ENCODE data around the gene DAND5.
"Not testable (repeated sequence)": the region's sequence is repeated elsewhere in the genome, so short reads cannot be mapped to it uniquely, and the experiment has no call there.

DAND5 gene

GRCh38 chr19:12949363-12950283 lies 19.8 kb upstream of the DAND5 start:
- Histone ChIP-seq H3K27ac (ENCODE audit: low read length) (no peak overlapping the region), H3K4me1 (ENCODE audit: insufficient read depth, low read length) (peaks cover 56% of the 10 kb centered on the region), H3K79me2 (ENCODE audit: insufficient read depth, low read length) (peaks cover 82% of the 10 kb centered on the region), H3K9ac (ENCODE audit: low read depth, low read length) (no peak overlapping the region), H3K4me2 (ENCODE audit: insufficient read depth, low read length) (no peak overlapping the region), H4K20me1 (ENCODE audit: insufficient read depth, low read length) (peaks cover 47% of the 10 kb centered on the region), H3K27me3 (ENCODE audit: insufficient read depth, low read length, poor library complexity) (no peaks in the 10 kb centered on the region), H3K4me3 (ENCODE audit: low read depth in 1 of 2, low read length in 2 of 2) (no peak overlapping the region), H3K9me3 (ENCODE audit: insufficient read depth, low read length, severe bottlenecking) (no peaks in the 10 kb centered on the region), H2AFZ (ENCODE audit: low read depth, low read length) (no peak overlapping the region), H3K36me3 (ENCODE audit: insufficient read depth, low read length) (peaks cover 87% of the 10 kb centered on the region)
- DNase-seq = no peak
- TF ChIP-seq CTCF (IDR thresholded peaks at IDR 0.05; ENCODE audit: borderline replicate concordance, extremely low read depth, low read length, poor library complexity, severe bottlenecking) (no peak), EZH2 (IDR thresholded peaks at IDR 0.05; ENCODE audit: borderline replicate concordance, low read depth, low read length, severe bottlenecking) (no peak)
- ATAC-seq (ENCODE audit: insufficient read depth, low read depth) = no peak

DNA sequence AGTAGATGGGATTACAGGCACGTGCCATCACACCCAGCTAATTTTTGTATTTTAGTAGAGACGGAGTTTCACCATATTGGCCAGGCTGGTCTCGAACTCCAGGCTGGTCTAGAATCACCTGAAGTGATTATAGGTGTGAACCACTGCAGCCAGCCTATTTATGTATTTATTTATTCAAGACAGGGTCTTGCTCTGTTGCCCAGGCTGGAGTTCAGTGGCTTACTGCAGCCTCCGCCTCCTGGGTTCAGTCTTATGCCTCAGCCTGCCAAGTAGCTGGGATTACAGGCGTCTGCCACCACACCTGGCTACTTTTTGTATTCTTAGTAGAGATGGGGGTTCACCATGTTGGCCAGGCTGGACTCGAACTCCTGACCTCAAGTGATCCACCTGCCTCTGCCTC lies 17.3 kb upstream of the DAND5 start:
- Histone ChIP-seq H3K36me3 (ENCODE audit: insufficient read depth, low read length) (peaks cover 92% of the 10 kb centered on the region), H3K4me1 (ENCODE audit: insufficient read depth, low read length) (peaks cover 61% of the 10 kb centered on the region), H3K79me2 (ENCODE audit: insufficient read depth, low read length) (peaks cover 91% of the 10 kb centered on the region), H4K20me1 (ENCODE audit: insufficient read depth, low read length) (peaks cover 49% of the 10 kb centered on the region)
- H3K9ac ChIP-seq (ENCODE audit: low read depth, low read length); H3K27me3 ChIP-seq (ENCODE audit: insufficient read depth, low read length, poor library complexity); ATAC-seq (ENCODE audit: insufficient read depth, low read depth); DNase-seq; H3K9me3 ChIP-seq (ENCODE audit: insufficient read depth, low read length, severe bottlenecking); H3K27ac ChIP-seq (ENCODE audit: low read length); H3K4me2 ChIP-seq (ENCODE audit: insufficient read depth, low read length); H3K4me3 ChIP-seq (ENCODE audit: low read depth in 1 of 2, low read length in 2 of 2); H2AFZ ChIP-seq (ENCODE audit: low read depth, low read length): not testable (repeated sequence)

DNA sequence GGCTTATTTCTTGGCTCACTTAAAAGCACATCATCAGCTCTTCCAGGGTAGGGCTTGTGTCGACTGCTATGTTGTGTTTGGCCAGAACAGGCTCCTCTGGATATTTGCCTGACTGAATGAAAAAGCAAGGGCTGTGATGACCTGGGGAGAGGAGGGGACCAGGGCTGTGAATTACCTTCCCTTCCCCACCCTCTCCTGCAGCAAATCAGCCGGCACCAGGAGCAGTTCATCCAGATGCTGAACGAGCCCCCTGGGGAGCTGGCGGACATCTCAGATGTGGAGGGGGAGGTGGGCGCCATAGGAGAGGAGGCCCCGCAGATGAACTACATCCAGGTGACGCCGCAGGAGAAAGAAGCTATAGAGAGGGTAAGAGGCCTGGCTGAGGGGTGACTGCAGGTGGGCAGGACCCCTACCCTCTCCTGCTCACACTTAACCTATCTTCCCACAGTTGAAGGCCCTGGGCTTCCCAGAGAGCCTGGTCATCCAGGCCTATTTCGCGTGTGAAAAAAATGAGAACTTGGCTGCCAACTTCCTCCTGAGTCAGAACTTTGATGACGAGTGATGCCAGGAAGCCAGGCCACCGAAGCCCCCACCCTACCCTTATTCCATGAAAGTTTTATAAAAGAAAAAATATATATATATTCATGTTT lies 16.8 kb upstream of the DAND5 start:
- Histone ChIP-seq H3K9me3 (ENCODE audit: insufficient read depth, low read length, severe bottlenecking) (no peaks in the 10 kb centered on the region), H3K4me3 (ENCODE audit: low read depth in 1 of 2, low read length in 2 of 2) (no peak overlapping the region), H3K27ac (ENCODE audit: low read length) (no peak overlapping the region), H3K36me3 (ENCODE audit: insufficient read depth, low read length) (peaks cover 86% of the 10 kb centered on the region), H3K4me2 (ENCODE audit: insufficient read depth, low read length) (no peak overlapping the region; the same call in 1 of the 2 replicates), H3K9ac (ENCODE audit: low read depth, low read length) (no peak overlapping the region), H2AFZ (ENCODE audit: low read depth, low read length) (no peak overlapping the region), H3K4me1 (ENCODE audit: insufficient read depth, low read length) (peaks cover 60% of the 10 kb centered on the region), H3K79me2 (ENCODE audit: insufficient read depth, low read length) (peaks cover 91% of the 10 kb centered on the region), H4K20me1 (ENCODE audit: insufficient read depth, low read length) (peaks cover 44% of the 10 kb centered on the region), H3K27me3 (ENCODE audit: insufficient read depth, low read length, poor library complexity) (no peaks in the 10 kb centered on the region)
- TF ChIP-seq EZH2 (IDR thresholded peaks at IDR 0.05; ENCODE audit: borderline replicate concordance, low read depth, low read length, severe bottlenecking) (no peak), CTCF (IDR thresholded peaks at IDR 0.05; ENCODE audit: borderline replicate concordance, extremely low read depth, low read length, poor library complexity, severe bottlenecking) (no peak)
- ATAC-seq (ENCODE audit: insufficient read depth, low read depth) = no peak
- DNase-seq = no peak

Measured in DND-41 (cell line).